Loucy (cell line): Measurements from ENCODE around the gene PLCH1.

Experiments
- CTCF ChIP-seq: fragments of 200-600 bp; sonication (generic); conservative IDR thresholded peaks from 2 replicates; pipeline ENCODE4 v1.5.1; 2014; ENCODE audit warnings: mild to moderate bottlenecking, antibody characterized with exemption, low read length
- EZH2phosphoT487 ChIP-seq: fragments of 200-600 bp; IDR thresholded peaks from 2 replicates; pipeline ENCODE4 v1.6.1; 2018; ENCODE audit warnings: antibody characterized with exemption, mild to moderate bottlenecking, moderate library complexity, borderline replicate concordance

- TF ChIP-seq CTCF: no peak
- no peak for TF ChIP-seq EZH2phosphoT487
Observed at GRCh38 chr3:155604967-155605366, 139.9 kb downstream of the PLCH1 start.
